Hepatic stellate cell (primary cell): ENCODE results near the gene FAM9C.
A peak's percentile ranks its signal among the peaks of the same experiment; 100 is the strongest.
"Not testable (repeated sequence)": the region's sequence is repeated elsewhere in the genome, so short reads cannot be mapped to it uniquely, and the experiment has no call there.

Source experiments
- DNase-seq: peaks from one replicate; pipeline ENCODE4 v3.0.0; 2011; ENCODE audit warnings: low spot score

FAM9C gene

GRCh38 chrX:13044441-13044840 lies at the start of gene FAM9C:
Gene FAM9C (minus strand): TSS chrX:13044620. CDS start chrX:13043789, 831 bp downstream.
- no peak for DNase-seq

GRCh38 chrX:13093529-13094140 lies 49.2 kb upstream of the FAM9C start:
- DNase-seq, result no peak

GRCh38 chrX:13092455-13092941 lies 48.1 kb upstream of the FAM9C start:
- no peak for DNase-seq

- DNase-seq, result no peak
Observed at GRCh38 chrX:13091111-13091765, 46.8 kb upstream of the FAM9C start.

GRCh38 chrX:13090339-13091110 lies 46.1 kb upstream of the FAM9C start:
- DNase-seq, result no peak

GRCh38 chrX:13090027-13090338 lies 45.6 kb upstream of the FAM9C start:
- DNase-seq, result no peak

GRCh38 chrX:13088156-13088487 lies 43.7 kb upstream of the FAM9C start:
- DNase-seq, result no peak

- DNase-seq, result no peak
Observed at GRCh38 chrX:13087322-13088155, 43.1 kb upstream of the FAM9C start.

- DNase-seq, result not testable (repeated sequence)
Observed at GRCh38 chrX:13086793-13087321, 42.4 kb upstream of the FAM9C start.

GRCh38 chrX:13086076-13086475 lies 41.7 kb upstream of the FAM9C start:
- no peak for DNase-seq

GRCh38 chrX:13085526-13085925 lies 41.1 kb upstream of the FAM9C start:
- DNase-seq, result no peak

- DNase-seq, result no peak
Observed at GRCh38 chrX:13084611-13085010, 40.2 kb upstream of the FAM9C start.

- not testable (repeated sequence) for DNase-seq
Observed at GRCh38 chrX:13083755-13084326, 39.4 kb upstream of the FAM9C start.

GRCh38 chrX:13082206-13083065 lies 38.0 kb upstream of the FAM9C start:
- DNase-seq, result no peak

- no peak for DNase-seq
Observed at GRCh38 chrX:13081395-13082205, 37.2 kb upstream of the FAM9C start.

GRCh38 chrX:13080128-13080795 lies 35.8 kb upstream of the FAM9C start:
- DNase-seq, result no peak

- DNase-seq, result peak; percentile 37
Observed at GRCh38 chrX:13078739-13079444, 34.5 kb upstream of the FAM9C start.

GRCh38 chrX:13077168-13077567 lies 32.7 kb upstream of the FAM9C start:
- no peak for DNase-seq
